Mesenteric fat pad (tissue), 1 donor: ENCODE data around the gene PCDHB15. TPM values are rescaled to one million over a fixed set of nuclear protein-coding genes. Genes with fewer than 3 reads are reported as not detected.
"Not testable (repeated sequence)": the region's sequence is repeated elsewhere in the genome, so short reads cannot be mapped to it uniquely, and the experiment has no call there.

Experiments used
- DNase-seq: peaks from one replicate; pipeline ENCODE4 v3.0.0-alpha.2; 2020; ENCODE audit warnings: low spot score
- long read RNA-seq: library from polyadenylated mRNA; unstranded; transcript quantifications from one replicate; pipeline ENCODE4 v2.0.0, GENCODE V29; 2020
- total RNA-seq: library from RNA; stranded (reverse); fragmentation: NEBNext Ultra II Directional; extraction: Animal tissue kit (Norgen Biotek cat#: 25700); gene quantifications from one replicate; pipeline ENCODE4 v1.2.1, GENCODE V29; 2021
- donor health status: DM: yes; HTN: yes; CAD: no.

The PCDHB15 gene
- 3.4 TPM for total RNA-seq
- long read RNA-seq, full-length matches to known transcripts: 1 of 1 reads
- long read RNA-seq, partial matches to known transcripts: 0 of 1 reads
- long read RNA-seq, other reads (novel, unspliced or antisense): 0 of 1 reads

- no peak for DNase-seq
Observed at GRCh38 chr5:141245250-141245717, at the start of gene PCDHB15. PCDHB15 (plus strand) TSS chr5:141245395; CDS start chr5:141245579, 184 bp downstream.

- no peak for DNase-seq
Observed at GRCh38 chr5:141196363-141196762, 48.8 kb upstream of the PCDHB15 start.

- no peak for DNase-seq
Observed at GRCh38 chr5:141199359-141200235, 45.6 kb upstream of the PCDHB15 start, which contains the start of gene PCDHB11. PCDHB11 (plus strand) TSS chr5:141199627; CDS start chr5:141199775, 148 bp downstream.

- DNase-seq: not testable (repeated sequence)
Observed at GRCh38 chr5:141201126-141201525, 44.1 kb upstream of the PCDHB15 start.

- not testable (repeated sequence) for DNase-seq
Observed at GRCh38 chr5:141201646-141202045, 43.5 kb upstream of the PCDHB15 start.

GRCh38 chr5:141208478-141208877 lies 36.7 kb upstream of the PCDHB15 start, which contains the start of gene PCDHB12:
PCDHB12 (plus strand) TSS chr5:141208719; CDS start chr5:141208908, 189 bp downstream.
- DNase-seq: no peak

- not testable (repeated sequence) for DNase-seq
Observed at GRCh38 chr5:141210281-141210680, 34.9 kb upstream of the PCDHB15 start.

GRCh38 chr5:141210849-141211248 lies 34.3 kb upstream of the PCDHB15 start:
- not testable (repeated sequence) for DNase-seq

- not testable (repeated sequence) for DNase-seq
Observed at GRCh38 chr5:141213656-141214339, 31.4 kb upstream of the PCDHB15 start, which contains the start of gene PCDHB13. PCDHB13 (plus strand) TSS chr5:141213919; CDS start chr5:141214124, 205 bp downstream.

GRCh38 chr5:141214583-141214982 lies 30.6 kb upstream of the PCDHB15 start:
- not testable (repeated sequence) for DNase-seq

GRCh38 chr5:141215504-141215903 lies 29.7 kb upstream of the PCDHB15 start:
- not testable (repeated sequence) for DNase-seq

- DNase-seq: not testable (repeated sequence)
Observed at GRCh38 chr5:141216035-141216434, 29.2 kb upstream of the PCDHB15 start.

- DNase-seq: no peak
Observed at GRCh38 chr5:141223112-141223783, 21.9 kb upstream of the PCDHB15 start, which contains the start of gene PCDHB14. PCDHB14 (plus strand) TSS chr5:141223343; CDS start chr5:141223506, 163 bp downstream.

- not testable (repeated sequence) for DNase-seq
Observed at GRCh38 chr5:141224844-141225243, 20.4 kb upstream of the PCDHB15 start.

- not testable (repeated sequence) for DNase-seq
Observed at GRCh38 chr5:141225421-141225820, 19.8 kb upstream of the PCDHB15 start.

- DNase-seq: no peak
Observed at GRCh38 chr5:141234109-141234667, 11.0 kb upstream of the PCDHB15 start.

GRCh38 chr5:141235922-141236321 lies 9.3 kb upstream of the PCDHB15 start:
- not testable (repeated sequence) for DNase-seq

GRCh38 chr5:141236516-141237313 lies 8.5 kb upstream of the PCDHB15 start:
- DNase-seq: no peak

- no peak for DNase-seq
Observed at GRCh38 chr5:141241496-141241895, 3.7 kb upstream of the PCDHB15 start.
